ENCODE results near the gene ZNF511.

DNA sequence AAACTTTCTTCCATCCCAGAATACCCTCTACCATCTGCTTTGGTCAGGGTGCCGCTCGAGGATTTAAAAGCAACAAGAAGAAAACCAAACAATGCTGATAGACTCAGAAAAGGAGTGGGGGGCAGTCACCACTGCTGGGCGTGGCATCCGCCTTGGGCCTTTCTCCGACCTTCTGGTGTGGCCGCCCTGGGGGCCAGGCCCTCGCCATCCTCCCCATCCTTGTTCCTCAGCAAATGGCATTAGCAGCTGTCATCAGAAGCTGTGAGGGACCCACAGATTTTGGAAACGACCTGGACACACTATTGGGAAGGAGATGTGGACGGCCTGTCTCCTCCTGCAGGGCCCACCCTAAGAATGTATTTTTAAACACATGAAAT, 4.0 kb downstream of the ZNF511 start:
- TF ChIP-seq CTCF (IDR thresholded peaks at IDR 0.05; ENCODE audit: low read depth, low read length, missing input control), result no peak
- TF ChIP-seq YY1 (IDR thresholded peaks at IDR 0.05), result no peak
- TF ChIP-seq RXRA (IDR thresholded peaks at IDR 0.05), result no peak
- TF ChIP-seq ZBTB33 (IDR thresholded peaks at IDR 0.05), result no peak
- TF ChIP-seq, protein P1, sequence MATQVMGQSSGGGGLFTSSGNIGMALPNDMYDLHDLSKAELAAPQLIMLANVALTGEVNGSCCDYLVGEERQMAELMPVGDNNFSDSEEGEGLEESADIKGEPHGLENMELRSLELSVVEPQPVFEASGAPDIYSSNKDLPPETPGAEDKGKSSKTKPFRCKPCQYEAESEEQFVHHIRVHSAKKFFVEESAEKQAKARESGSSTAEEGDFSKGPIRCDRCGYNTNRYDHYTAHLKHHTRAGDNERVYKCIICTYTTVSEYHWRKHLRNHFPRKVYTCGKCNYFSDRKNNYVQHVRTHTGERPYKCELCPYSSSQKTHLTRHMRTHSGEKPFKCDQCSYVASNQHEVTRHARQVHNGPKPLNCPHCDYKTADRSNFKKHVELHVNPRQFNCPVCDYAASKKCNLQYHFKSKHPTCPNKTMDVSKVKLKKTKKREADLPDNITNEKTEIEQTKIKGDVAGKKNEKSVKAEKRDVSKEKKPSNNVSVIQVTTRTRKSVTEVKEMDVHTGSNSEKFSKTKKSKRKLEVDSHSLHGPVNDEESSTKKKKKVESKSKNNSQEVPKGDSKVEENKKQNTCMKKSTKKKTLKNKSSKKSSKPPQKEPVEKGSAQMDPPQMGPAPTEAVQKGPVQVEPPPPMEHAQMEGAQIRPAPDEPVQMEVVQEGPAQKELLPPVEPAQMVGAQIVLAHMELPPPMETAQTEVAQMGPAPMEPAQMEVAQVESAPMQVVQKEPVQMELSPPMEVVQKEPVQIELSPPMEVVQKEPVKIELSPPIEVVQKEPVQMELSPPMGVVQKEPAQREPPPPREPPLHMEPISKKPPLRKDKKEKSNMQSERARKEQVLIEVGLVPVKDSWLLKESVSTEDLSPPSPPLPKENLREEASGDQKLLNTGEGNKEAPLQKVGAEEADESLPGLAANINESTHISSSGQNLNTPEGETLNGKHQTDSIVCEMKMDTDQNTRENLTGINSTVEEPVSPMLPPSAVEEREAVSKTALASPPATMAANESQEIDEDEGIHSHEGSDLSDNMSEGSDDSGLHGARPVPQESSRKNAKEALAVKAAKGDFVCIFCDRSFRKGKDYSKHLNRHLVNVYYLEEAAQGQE (IDR thresholded peaks at IDR 0.05), result no peak
- no peak for TF ChIP-seq RAD21 (IDR thresholded peaks at IDR 0.05)
- no peak for TF ChIP-seq ATF3 (IDR thresholded peaks at IDR 0.05)
- no peak for TF ChIP-seq FOXA1 (IDR thresholded peaks at IDR 0.05)
